ENCODE data around the gene ARHGEF28.

The ARHGEF28 gene

GRCh38 chr5:73764996-73765395, 139.0 kb downstream of the ARHGEF28 start:
- ATAC-seq: no peak
- TF ChIP-seq CREB5 (CRISPR knock-in tag; IDR thresholded peaks at IDR 0.05; ENCODE audit: low read depth) (no peak), ARNTL (CRISPR knock-in tag; IDR thresholded peaks at IDR 0.05; ENCODE audit: borderline replicate concordance, low read depth) (no peak), ZNF70 (CRISPR knock-in tag; IDR thresholded peaks at IDR 0.05) (no peak), RARB (CRISPR knock-in tag; IDR thresholded peaks at IDR 0.05) (no peak), ESRRG (CRISPR knock-in tag; IDR thresholded peaks at IDR 0.05) (no peak), TSHZ2 (CRISPR knock-in tag; IDR thresholded peaks at IDR 0.05) (no peak), PPARA (CRISPR knock-in tag; IDR thresholded peaks at IDR 0.05; ENCODE audit: borderline replicate concordance) (no peak), BACH2 (CRISPR knock-in tag; IDR thresholded peaks at IDR 0.05; ENCODE audit: borderline replicate concordance) (no peak), GLIS3 (CRISPR knock-in tag; IDR thresholded peaks at IDR 0.05) (no peak), ZFP30 (CRISPR knock-in tag; IDR thresholded peaks at IDR 0.05) (no peak), ZC3H10 (CRISPR knock-in tag; IDR thresholded peaks at IDR 0.05) (no peak), TOX (CRISPR knock-in tag; IDR thresholded peaks at IDR 0.05; ENCODE audit: borderline replicate concordance) (no peak), TCF4 (CRISPR knock-in tag; IDR thresholded peaks at IDR 0.05; ENCODE audit: borderline replicate concordance) (no peak), OSR1 (CRISPR knock-in tag; IDR thresholded peaks at IDR 0.05) (no peak), ZNF565 (CRISPR knock-in tag; conservative IDR thresholded peaks at IDR 0.05; ENCODE audit: low read depth) (no peak), ZNF8 (CRISPR knock-in tag; IDR thresholded peaks at IDR 0.05) (no peak), CSDC2 (CRISPR knock-in tag; IDR thresholded peaks at IDR 0.05) (no peak), POU6F1 (CRISPR knock-in tag; IDR thresholded peaks at IDR 0.05; ENCODE audit: borderline replicate concordance, low read depth) (no peak), ISL1 (CRISPR knock-in tag; IDR thresholded peaks at IDR 0.05) (no peak)
- TF ChIP-seq, protein P1, sequence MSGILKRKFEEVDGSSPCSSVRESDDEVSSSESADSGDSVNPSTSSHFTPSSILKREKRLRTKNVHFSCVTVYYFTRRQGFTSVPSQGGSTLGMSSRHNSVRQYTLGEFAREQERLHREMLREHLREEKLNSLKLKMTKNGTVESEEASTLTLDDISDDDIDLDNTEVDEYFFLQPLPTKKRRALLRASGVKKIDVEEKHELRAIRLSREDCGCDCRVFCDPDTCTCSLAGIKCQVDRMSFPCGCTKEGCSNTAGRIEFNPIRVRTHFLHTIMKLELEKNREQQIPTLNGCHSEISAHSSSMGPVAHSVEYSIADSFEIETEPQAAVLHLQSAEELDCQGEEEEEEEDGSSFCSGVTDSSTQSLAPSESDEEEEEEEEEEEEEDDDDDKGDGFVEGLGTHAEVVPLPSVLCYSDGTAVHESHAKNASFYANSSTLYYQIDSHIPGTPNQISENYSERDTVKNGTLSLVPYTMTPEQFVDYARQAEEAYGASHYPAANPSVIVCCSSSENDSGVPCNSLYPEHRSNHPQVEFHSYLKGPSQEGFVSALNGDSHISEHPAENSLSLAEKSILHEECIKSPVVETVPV (CRISPR knock-in tag; IDR thresholded peaks at IDR 0.05): no peak

- TF ChIP-seq CSDC2 (CRISPR knock-in tag; IDR thresholded peaks at IDR 0.05) (no peak), ISL1 (CRISPR knock-in tag; IDR thresholded peaks at IDR 0.05) (no peak), OSR1 (CRISPR knock-in tag; IDR thresholded peaks at IDR 0.05) (no peak), ZFP30 (CRISPR knock-in tag; IDR thresholded peaks at IDR 0.05) (no peak)
- ATAC-seq: no peak
Observed at GRCh38 chr5:73766902-73767301, 140.9 kb downstream of the ARHGEF28 start.

- TF ChIP-seq ZNF70 (CRISPR knock-in tag; IDR thresholded peaks at IDR 0.05) (no peak), TOX (CRISPR knock-in tag; IDR thresholded peaks at IDR 0.05; ENCODE audit: borderline replicate concordance) (no peak), BACH2 (CRISPR knock-in tag; IDR thresholded peaks at IDR 0.05; ENCODE audit: borderline replicate concordance) (no peak), ZNF565 (CRISPR knock-in tag; conservative IDR thresholded peaks at IDR 0.05; ENCODE audit: low read depth) (no peak), PPARA (CRISPR knock-in tag; IDR thresholded peaks at IDR 0.05; ENCODE audit: borderline replicate concordance) (no peak), POU6F1 (CRISPR knock-in tag; IDR thresholded peaks at IDR 0.05; ENCODE audit: borderline replicate concordance, low read depth) (no peak), ZC3H10 (CRISPR knock-in tag; IDR thresholded peaks at IDR 0.05) (no peak), OSR1 (CRISPR knock-in tag; IDR thresholded peaks at IDR 0.05) (no peak), ARNTL (CRISPR knock-in tag; IDR thresholded peaks at IDR 0.05; ENCODE audit: borderline replicate concordance, low read depth) (no peak), RARB (CRISPR knock-in tag; IDR thresholded peaks at IDR 0.05) (no peak), CSDC2 (CRISPR knock-in tag; IDR thresholded peaks at IDR 0.05) (no peak), TCF4 (CRISPR knock-in tag; IDR thresholded peaks at IDR 0.05; ENCODE audit: borderline replicate concordance) (no peak), GLIS3 (CRISPR knock-in tag; IDR thresholded peaks at IDR 0.05) (no peak), ISL1 (CRISPR knock-in tag; IDR thresholded peaks at IDR 0.05) (no peak), ZNF8 (CRISPR knock-in tag; IDR thresholded peaks at IDR 0.05) (no peak), SNAI2 (CRISPR knock-in tag; IDR thresholded peaks at IDR 0.05) (no peak)
- TF ChIP-seq, protein P2, sequence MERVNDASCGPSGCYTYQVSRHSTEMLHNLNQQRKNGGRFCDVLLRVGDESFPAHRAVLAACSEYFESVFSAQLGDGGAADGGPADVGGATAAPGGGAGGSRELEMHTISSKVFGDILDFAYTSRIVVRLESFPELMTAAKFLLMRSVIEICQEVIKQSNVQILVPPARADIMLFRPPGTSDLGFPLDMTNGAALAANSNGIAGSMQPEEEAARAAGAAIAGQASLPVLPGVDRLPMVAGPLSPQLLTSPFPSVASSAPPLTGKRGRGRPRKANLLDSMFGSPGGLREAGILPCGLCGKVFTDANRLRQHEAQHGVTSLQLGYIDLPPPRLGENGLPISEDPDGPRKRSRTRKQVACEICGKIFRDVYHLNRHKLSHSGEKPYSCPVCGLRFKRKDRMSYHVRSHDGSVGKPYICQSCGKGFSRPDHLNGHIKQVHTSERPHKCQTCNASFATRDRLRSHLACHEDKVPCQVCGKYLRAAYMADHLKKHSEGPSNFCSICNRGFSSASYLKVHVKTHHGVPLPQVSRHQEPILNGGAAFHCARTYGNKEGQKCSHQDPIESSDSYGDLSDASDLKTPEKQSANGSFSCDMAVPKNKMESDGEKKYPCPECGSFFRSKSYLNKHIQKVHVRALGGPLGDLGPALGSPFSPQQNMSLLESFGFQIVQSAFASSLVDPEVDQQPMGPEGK (CRISPR knock-in tag; IDR thresholded peaks at IDR 0.05; ENCODE audit: borderline replicate concordance): no peak
- no peak for ATAC-seq
Observed at GRCh38 chr5:73770172-73771025, 144.4 kb downstream of the ARHGEF28 start.
